ENCODE measurements around the gene AKIRIN2.

Gene AKIRIN2

GRCh38 chr6:87660226-87660911, 41.7 kb downstream of the AKIRIN2 start:
- no peak overlapping the region for H3K4me3 ChIP-seq (replicated peaks; ENCODE audit: low read depth, low read length)
- DNase-seq (ENCODE audit: extremely low read depth, low read depth), result peak; percentile 54
- no peak for TF ChIP-seq CTCF (IDR thresholded peaks at IDR 0.05; ENCODE audit: low read depth, low read length, missing control alignments)

- DNase-seq (ENCODE audit: extremely low read depth, low read depth), result no peak
- no peak overlapping the region for H3K4me3 ChIP-seq (replicated peaks; ENCODE audit: low read depth, low read length)
- TF ChIP-seq CTCF (IDR thresholded peaks at IDR 0.05; ENCODE audit: low read depth, low read length, missing control alignments), result no peak
These were observed 43.5 kb downstream of the AKIRIN2 start for GRCh38 chr6:87658516-87658915.

GRCh38 chr6:87656857-87657256, 45.2 kb downstream of the AKIRIN2 start:
- DNase-seq (ENCODE audit: extremely low read depth, low read depth), result no peak
- no peak overlapping the region for H3K4me3 ChIP-seq (replicated peaks; ENCODE audit: low read depth, low read length)
- TF ChIP-seq CTCF (IDR thresholded peaks at IDR 0.05; ENCODE audit: low read depth, low read length, missing control alignments), result no peak

- no peak for TF ChIP-seq CTCF (IDR thresholded peaks at IDR 0.05; ENCODE audit: low read depth, low read length, missing control alignments)
- DNase-seq (ENCODE audit: extremely low read depth, low read depth), result no peak
- no peak overlapping the region for H3K4me3 ChIP-seq (replicated peaks; ENCODE audit: low read depth, low read length)
These were observed 46.2 kb downstream of the AKIRIN2 start for GRCh38 chr6:87655824-87656223.

- DNase-seq (ENCODE audit: extremely low read depth, low read depth), result no peak
- no peak for TF ChIP-seq CTCF (IDR thresholded peaks at IDR 0.05; ENCODE audit: low read depth, low read length, missing control alignments)
- H3K4me3 ChIP-seq (replicated peaks; ENCODE audit: low read depth, low read length), result no peak overlapping the region
These were observed 47.1 kb downstream of the AKIRIN2 start for GRCh38 chr6:87654875-87655454.

GRCh38 chr6:87654122-87654521, 47.9 kb downstream of the AKIRIN2 start:
- no peak for DNase-seq (ENCODE audit: extremely low read depth, low read depth)
- no peak for TF ChIP-seq CTCF (IDR thresholded peaks at IDR 0.05; ENCODE audit: low read depth, low read length, missing control alignments)
- no peak overlapping the region for H3K4me3 ChIP-seq (replicated peaks; ENCODE audit: low read depth, low read length)

Data from HFF-Myc (cell line).